Fibroblast of skin of right biceps (primary cell): ENCODE measurements around the gene SEMA5A.

Experiments used
- DNase-seq: peaks from one replicate; pipeline ENCODE4 v3.0.0-alpha.2; 2013

The SEMA5A gene

DNA sequence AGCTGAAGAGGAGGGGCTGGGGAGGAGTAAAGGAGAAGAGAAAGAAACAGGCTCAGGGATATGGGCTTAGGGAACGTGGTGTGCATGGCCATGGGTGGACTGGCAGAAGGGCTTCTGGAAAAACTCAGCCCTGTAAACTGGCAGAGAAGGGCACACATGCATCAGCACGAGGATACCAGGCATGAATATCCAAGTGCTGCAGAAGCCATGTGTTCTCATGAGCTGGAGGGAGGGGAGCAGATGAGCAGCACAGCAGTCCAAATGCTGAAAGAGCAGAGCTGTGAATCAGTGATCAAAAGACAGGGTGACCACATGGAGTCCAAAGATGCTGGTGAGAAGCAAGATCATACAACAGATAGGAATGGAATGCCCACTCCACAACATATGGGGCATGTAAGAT is 72.3 kb downstream of the SEMA5A start:
- DNase-seq: peak; percentile 64

GRCh38 chr5:9470410-9470809 is 75.5 kb downstream of the SEMA5A start:
- DNase-seq: no peak

DNA sequence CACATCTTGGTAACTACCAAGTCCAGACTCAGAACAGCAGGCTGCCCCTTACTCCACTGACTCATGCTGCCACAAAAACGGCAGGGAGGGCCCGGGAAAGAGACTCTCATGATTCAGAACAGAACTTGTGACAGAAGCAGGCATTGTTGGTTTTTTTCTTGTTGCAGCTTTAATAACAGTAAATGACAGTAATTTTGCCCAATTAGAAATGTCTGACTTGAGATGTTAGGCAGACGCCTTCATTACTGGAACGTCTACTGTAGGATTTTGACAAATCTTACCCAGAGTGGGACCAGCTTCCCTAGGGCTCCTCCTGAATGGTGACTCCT is 77.9 kb downstream of the SEMA5A start:
- peak; percentile 90 for DNase-seq

GRCh38 chr5:9467199-9468059 is 78.4 kb downstream of the SEMA5A start:
- DNase-seq: no peak

- DNase-seq: no peak
Observed at GRCh38 chr5:9466697-9467096, 79.2 kb downstream of the SEMA5A start.

- DNase-seq: no peak
Observed at GRCh38 chr5:9464478-9464877, 81.4 kb downstream of the SEMA5A start.

GRCh38 chr5:9462109-9462508 is 83.8 kb downstream of the SEMA5A start:
- no peak for DNase-seq

GRCh38 chr5:9460885-9461645 is 84.8 kb downstream of the SEMA5A start:
- no peak for DNase-seq

GRCh38 chr5:9456435-9457042 is 89.3 kb downstream of the SEMA5A start:
- peak; percentile 90 for DNase-seq

GRCh38 chr5:9455826-9456434 is 89.9 kb downstream of the SEMA5A start:
- DNase-seq: no peak

DNA sequence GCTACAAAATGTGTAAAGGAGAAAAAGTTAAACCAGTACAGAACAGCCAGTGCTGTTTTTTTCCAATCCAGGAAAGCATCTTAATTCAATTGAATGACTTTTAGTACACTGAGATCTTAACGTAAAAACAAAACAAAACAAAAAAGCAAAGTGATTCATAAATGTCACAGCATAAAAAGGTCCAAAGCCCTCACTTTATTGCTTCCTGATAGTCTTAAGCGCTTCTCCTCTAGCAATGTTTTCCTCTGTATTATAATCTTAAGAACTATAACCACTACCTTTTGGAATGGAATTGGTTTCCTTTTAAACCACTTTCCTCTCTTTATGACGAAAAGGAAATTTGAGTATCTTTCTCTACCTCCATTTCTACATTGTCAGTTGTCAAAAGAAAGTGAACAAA is 91.4 kb downstream of the SEMA5A start:
- DNase-seq: no peak

GRCh38 chr5:9454012-9454481 is 91.8 kb downstream of the SEMA5A start:
- peak; percentile 84 for DNase-seq

DNA sequence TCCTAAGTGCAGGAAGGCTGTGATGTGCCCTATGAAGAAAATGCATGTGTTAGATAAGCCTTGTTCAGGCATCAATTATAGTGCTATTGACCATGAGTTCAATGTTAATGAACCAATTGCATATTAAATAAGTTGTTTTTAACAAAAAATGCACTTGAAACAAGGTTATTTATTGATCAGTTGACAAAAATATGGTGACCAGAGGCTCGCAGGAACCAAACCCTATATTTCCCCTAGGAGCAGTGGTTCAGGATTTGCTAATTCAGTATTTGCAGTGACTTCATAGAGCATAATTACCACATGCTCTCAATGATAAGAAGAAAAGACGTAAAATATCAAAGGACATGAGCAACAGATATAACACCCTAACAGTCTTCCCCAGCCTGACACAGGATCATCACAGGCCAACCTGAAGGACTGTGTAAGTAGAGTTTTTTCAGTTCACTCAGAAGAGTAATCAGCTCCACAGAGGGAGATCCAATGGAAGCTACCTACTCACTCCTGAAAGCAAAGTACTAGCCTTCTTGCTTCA is 92.3 kb downstream of the SEMA5A start:
- no peak for DNase-seq

- no peak for DNase-seq
Observed at GRCh38 chr5:9452181-9452580, 93.7 kb downstream of the SEMA5A start.

- DNase-seq: no peak
Observed at GRCh38 chr5:9451037-9451436, 94.8 kb downstream of the SEMA5A start.

GRCh38 chr5:9447691-9448090 is 98.2 kb downstream of the SEMA5A start:
- no peak for DNase-seq

GRCh38 chr5:9445826-9446388 is 100.0 kb downstream of the SEMA5A start:
- DNase-seq: no peak

DNA sequence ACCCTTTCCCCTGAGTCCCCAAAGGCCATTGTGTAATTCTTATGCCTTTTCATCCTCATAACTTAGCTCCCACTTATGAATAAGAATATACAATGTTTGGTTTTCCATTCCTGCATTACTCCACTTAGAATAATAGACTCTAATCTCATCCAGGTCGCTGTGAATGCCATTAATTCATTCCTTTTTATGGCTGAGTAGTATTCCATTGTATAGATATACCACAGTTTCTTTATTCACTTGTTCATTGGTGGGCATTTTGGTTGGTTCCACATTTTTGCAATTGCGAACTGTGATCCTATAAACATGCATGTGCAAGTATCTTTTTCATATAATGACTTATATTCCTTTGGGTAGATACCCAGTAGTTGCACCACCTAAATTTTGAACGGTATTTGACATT is 101.5 kb downstream of the SEMA5A start:
- DNase-seq: no peak

DNA sequence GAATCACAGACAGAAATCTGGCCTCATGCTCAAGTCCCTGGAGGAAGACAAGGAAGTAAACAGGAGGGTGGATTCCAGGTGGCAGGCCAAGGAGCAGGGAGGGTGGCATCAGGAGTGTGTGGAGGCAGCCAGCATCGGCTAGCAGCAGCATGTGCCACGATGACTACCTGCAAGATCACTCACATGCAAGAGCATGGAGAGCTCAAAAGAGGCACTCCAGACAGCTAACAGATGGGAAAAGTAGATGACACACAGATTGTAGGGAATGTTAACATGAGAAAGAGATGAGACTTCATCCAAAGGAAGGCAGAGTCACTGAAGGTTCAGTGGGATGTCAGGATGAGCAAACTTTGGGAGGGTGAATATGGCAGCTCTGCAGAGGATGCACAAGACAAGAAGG is 104.3 kb downstream of the SEMA5A start:
- peak; percentile 36 for DNase-seq

- DNase-seq: peak; percentile 85
Observed at GRCh38 chr5:9440517-9440916, 105.4 kb downstream of the SEMA5A start.

GRCh38 chr5:9439531-9440292 is 106.2 kb downstream of the SEMA5A start:
- DNase-seq: peak; percentile 23
